H9 (cell line): ENCODE results near the gene MAZ. TPM values are rescaled to one million over a fixed set of nuclear protein-coding genes. Genes with fewer than 3 reads are reported as not detected.

Experiments
- DNase-seq: peaks from one replicate; pipeline ENCODE4 v3.0.0-alpha.2; 2017
- H2AFZ ChIP-seq: one replicate; pipeline ENCODE4 v1.6.1; 2013; ENCODE audit warnings: mild to moderate bottlenecking, low read length, control low read depth, moderate library complexity
- H2AK5ac ChIP-seq: 2 replicates; pipeline ENCODE4 v1.6.1; 2013; ENCODE audit warnings: low read length, control low read depth, mixed read lengths; ENCODE audit not compliant: insufficient read length
- H2BK120ac ChIP-seq: one replicate; pipeline ENCODE4 v1.6.1; 2013; ENCODE audit warnings: low read depth, mild to moderate bottlenecking, low read length, control low read depth, inconsistent platforms; ENCODE audit not compliant: poor library complexity, severe bottlenecking
- H2BK12ac ChIP-seq: 2 replicates; pipeline ENCODE4 v1.6.1; 2013; ENCODE audit warnings: low read length, control low read depth, mixed read lengths, low read depth; ENCODE audit not compliant: insufficient read length
- H2BK15ac ChIP-seq: 2 replicates; pipeline ENCODE4 v1.6.1; 2013; ENCODE audit warnings: low read depth, low read length, control low read depth
- H2BK20ac ChIP-seq: one replicate; pipeline ENCODE4 v1.6.1; 2013; ENCODE audit warnings: low read depth, mild to moderate bottlenecking, low read length, control low read depth, inconsistent platforms; ENCODE audit not compliant: poor library complexity, severe bottlenecking
- H2BK5ac ChIP-seq: 2 replicates; pipeline ENCODE4 v1.6.1; 2013; ENCODE audit warnings: low read length, control low read depth, mixed read lengths; ENCODE audit not compliant: insufficient read length
- H3K14ac ChIP-seq: 2 replicates; pipeline ENCODE4 v1.6.1; 2013; ENCODE audit warnings: low read length, control low read depth; ENCODE audit not compliant: insufficient read depth
- H3K18ac ChIP-seq: 2 replicates; pipeline ENCODE4 v1.6.1; 2013; ENCODE audit warnings: low read depth, mild to moderate bottlenecking, mixed read lengths, low read length, control low read depth; ENCODE audit not compliant: insufficient read length
- H3K23ac ChIP-seq: 2 replicates; pipeline ENCODE4 v1.6.1; 2013; ENCODE audit warnings: low read length, control low read depth, mixed read lengths, low read depth; ENCODE audit not compliant: insufficient read length
- H3K23me2 ChIP-seq: 2 replicates; pipeline ENCODE4 v1.6.1; 2013; ENCODE audit warnings: low read depth, mild to moderate bottlenecking, mixed read lengths, low read length, control low read depth; ENCODE audit not compliant: insufficient read length, poor library complexity, severe bottlenecking
- H3K27ac ChIP-seq: 2 replicates; pipeline ENCODE4 v1.5.1; 2013; ENCODE audit warnings: low read length, control low read depth, mixed read lengths, low read depth; ENCODE audit not compliant: insufficient read length
- H3K27me3 ChIP-seq: 2 replicates; pipeline ENCODE4 v1.6.1; 2013; ENCODE audit warnings: low read length, control low read depth, inconsistent platforms; ENCODE audit not compliant: insufficient read depth
- H3K4ac ChIP-seq: 2 replicates; pipeline ENCODE4 v1.6.1; 2013; ENCODE audit warnings: low read depth, mild to moderate bottlenecking, control low read depth, inconsistent platforms, low read length, moderate library complexity
- H3K4me1 ChIP-seq: 2 replicates; pipeline ENCODE4 v1.6.1; 2013; ENCODE audit warnings: low read length, control low read depth, inconsistent platforms; ENCODE audit not compliant: insufficient read depth
- H3K4me2 ChIP-seq: 2 replicates; pipeline ENCODE4 v1.6.1; 2013; ENCODE audit warnings: low read length, control low read depth, mixed read lengths; ENCODE audit not compliant: insufficient read length, insufficient read depth
- H3K56ac ChIP-seq: 2 replicates; pipeline ENCODE4 v1.6.1; 2013; ENCODE audit warnings: low read depth, mild to moderate bottlenecking, mixed read lengths, low read length, control low read depth; ENCODE audit not compliant: insufficient read length
- H3K79me1 ChIP-seq: 2 replicates; pipeline ENCODE4 v1.6.1; 2013; ENCODE audit warnings: low read depth, mild to moderate bottlenecking, moderate library complexity, low read length, control low read depth, inconsistent platforms; ENCODE audit not compliant: insufficient read depth, poor library complexity, severe bottlenecking
- H3K79me2 ChIP-seq: 2 replicates; pipeline ENCODE4 v1.6.1; 2013; ENCODE audit warnings: low read length, control low read depth, inconsistent platforms; ENCODE audit not compliant: insufficient read depth
- H3K9ac ChIP-seq: 2 replicates; pipeline ENCODE4 v1.6.1; 2013; ENCODE audit warnings: low read length, control low read depth, mixed read lengths; ENCODE audit not compliant: insufficient read length; ENCODE audit errors: extremely low read depth
- H3K9me3 ChIP-seq: one replicate; pipeline ENCODE4 v1.6.1; 2013; ENCODE audit warnings: low read depth, low read length, inconsistent platforms; ENCODE audit not compliant: control insufficient read depth
- H3T11ph ChIP-seq: one replicate; pipeline ENCODE4 v1.6.1; 2013; ENCODE audit warnings: mild to moderate bottlenecking, low read length, control low read depth, inconsistent platforms
- H4K20me1 ChIP-seq: one replicate; pipeline ENCODE4 v1.6.1; 2013; ENCODE audit not compliant: control insufficient read depth, insufficient read length, insufficient read depth
- H4K5ac ChIP-seq: 2 replicates; pipeline ENCODE4 v1.6.1; 2013; ENCODE audit warnings: low read depth, mild to moderate bottlenecking, mixed read lengths, low read length, control low read depth; ENCODE audit not compliant: insufficient read length
- H4K8ac ChIP-seq: replicated peaks from 2 replicates; pipeline ENCODE4 v1.6.1; 2013; ENCODE audit warnings: low read length, control low read depth, mixed read lengths, low read depth; ENCODE audit not compliant: insufficient read length
- H4K91ac ChIP-seq: 2 replicates; pipeline ENCODE4 v1.6.1; 2013; ENCODE audit warnings: low read depth, mild to moderate bottlenecking, moderate library complexity, mixed read lengths, low read length, control low read depth; ENCODE audit not compliant: insufficient read length
- H3K27ac Mint-ChIP-seq, 3 experiments: 2 replicates in 2 of 3; 3 replicates in 1 of 3; pipeline ENCODE4 v1.8.0; 2020 to 2021; ENCODE audit warnings: mixed read lengths in 3 of 3, mild to moderate bottlenecking in 1 of 3, moderate library complexity in 1 of 3
- H3K27me3 Mint-ChIP-seq: 2 replicates; pipeline ENCODE4 v1.8.0; 2021; ENCODE audit warnings: low read depth, mild to moderate bottlenecking, moderate library complexity, mixed read lengths
- H3K36me3 Mint-ChIP-seq, 3 experiments: 2 replicates in 2 of 3; 3 replicates in 1 of 3; pipeline ENCODE4 v1.8.0; 2020 to 2021; ENCODE audit warnings: low read depth in 3 of 3, mixed read lengths in 3 of 3; ENCODE audit not compliant: insufficient read depth in 1 of 3
- H3K4me1 Mint-ChIP-seq, 2 experiments: 2 replicates each; pipeline ENCODE4 v1.8.0; 2020; ENCODE audit warnings: mixed read lengths in 2 of 2
- H3K4me3 Mint-ChIP-seq, 2 experiments: 2 replicates in 1 of 2; 3 replicates in 1 of 2; pipeline ENCODE4 v1.8.0; 2020 to 2021; ENCODE audit warnings: mild to moderate bottlenecking in 2 of 2, mixed read lengths in 2 of 2, moderate library complexity in 1 of 2
- H3K9me3 Mint-ChIP-seq, 2 experiments: 2 replicates in 1 of 2; 3 replicates in 1 of 2; pipeline ENCODE4 v1.8.0; 2020; ENCODE audit warnings: mild to moderate bottlenecking in 2 of 2, mixed read lengths in 2 of 2, moderate library complexity in 1 of 2
- CTCF ChIP-seq: fragments of 200-600 bp; sonication (generic); conservative IDR thresholded peaks from 3 replicates; pipeline ENCODE4 v1.8.0; 2021; ENCODE audit warnings: antibody characterized with exemption, mild to moderate bottlenecking
- WGBS: extraction: QIAGEN DNeasy Blood & Tissue Kit; methylation state at CpG from one replicate; pipeline ENCODE4 v1.1.7; 2013; ENCODE audit warnings: missing lambda C conversion rate, low lambda C conversion rate, mixed read lengths; ENCODE audit not compliant: insufficient read length; ENCODE audit errors: extremely low coverage; 5-methylcytosine and 5-hydroxymethylcytosine counted together
- total RNA-seq: library from RNA; stranded (reverse); gene quantifications from 2 replicates; pipeline ENCODE4 v1.2.1, GENCODE V29; 2021

The MAZ gene
- total RNA-seq, 1 experiment from 2014 or later, result 412 TPM

GRCh38 chr16:29844575-29845331 is 38.4 kb downstream of the MAZ start:
- Histone ChIP-seq H3K9me3 (no peaks in the 10 kb centered on the region), H3K79me2 (no peaks in the 10 kb centered on the region), H4K20me1 (no peaks in the 10 kb centered on the region), H2AFZ (no peak overlapping the region), H3K56ac (no peak overlapping the region), H3K4me1 (no peaks in the 10 kb centered on the region), H3K4ac (no peak overlapping the region), H2BK15ac (no peak overlapping the region), H4K91ac (no peak overlapping the region), H3K18ac (no peak overlapping the region), H3K23me2 (no peaks in the 10 kb centered on the region), H3K14ac (no peak overlapping the region; the same call in 1 of the 2 replicates), H3K9ac (no peak overlapping the region), H2BK120ac (no peak overlapping the region), H4K5ac (no peak overlapping the region), H3K79me1 (no peaks in the 10 kb centered on the region), H2BK12ac (no peak overlapping the region), H3K23ac (no peak overlapping the region), H3K4me2 (no peak overlapping the region), H3K27ac (no peak overlapping the region), H4K8ac (no peak overlapping the region), H3T11ph (no peak overlapping the region), H2BK5ac (no peak overlapping the region), H3K27me3 (no peaks in the 10 kb centered on the region), H2BK20ac (no peak overlapping the region), H2AK5ac (no peak overlapping the region)
- no peaks in the 10 kb centered on the region for H3K27me3 Mint-ChIP-seq
- H3K4me3 Mint-ChIP-seq, result no peak overlapping the region
- H3K36me3 Mint-ChIP-seq, result peaks cover 0 to 5% (median 0%) of the 10 kb centered on the region in 3 experiments; a peak in 2 of 7 replicates
- TF ChIP-seq CTCF, result no peak
- no peaks in the 10 kb centered on the region for H3K9me3 Mint-ChIP-seq
- H3K27ac Mint-ChIP-seq, result peak overlapping the region in 1 of 3 experiments; percentile 18; a peak in 2 of 7 replicates
- no peak for DNase-seq
- WGBS, result no CpG with 5 or more reads among the region's 28 CpGs
- peaks cover 5% of the 10 kb centered on the region in 2 experiments for H3K4me1 Mint-ChIP-seq
